HCT116 (cell line): Measurements from ENCODE around the gene IL17A. TPM values are rescaled to one million over a fixed set of nuclear protein-coding genes. Genes with fewer than 3 reads are reported as not detected.

ENCODE experiments used
- ATAC-seq: fragments of 200-7000 bp; cut with Tn5 transposase; 2 replicates; pipeline ENCODE4 v1.9.1; 2020; ENCODE audit warnings: mild to moderate bottlenecking, moderate library complexity
- BruUV-seq: library from RNA; stranded (reverse); fragments of 400-500 nt; replicated peaks from 2 replicates; lab custom pipeline; 2021; lab: Mats Ljungman, UMichigan
- CTCF ChIA-PET: fragments of 300-600 bp; sonication (Branson Sonifier 250); formaldehyde crosslinking; loops from one replicate; lab custom pipeline; 2021; ENCODE audit warnings: antibody characterized with exemption; lab: Charles Lee
- POLR2A ChIA-PET: fragments of 300-600, 350-600 bp; sonication (Branson Sonifier 250); formaldehyde crosslinking; loops from one replicate; lab custom pipeline; 2021; ENCODE audit warnings: antibody characterized with exemption; lab: Charles Lee
- RAD21 ChIA-PET, 2 experiments: fragments of 300-600 bp; sonication (Branson Sonifier 250); formaldehyde crosslinking; loops; one replicate each; lab custom pipeline; 2023; ENCODE audit warnings: low total read pairs in 2 of 2; ENCODE audit not compliant: uncharacterized antibody in 2 of 2, unreplicated experiment in 2 of 2, low non-redundant PET in 1 of 2; lab: Charles Lee
- DNase-seq: peaks from one replicate; pipeline ENCODE4 v3.0.0-alpha.2; 2010; ENCODE audit warnings: low read depth, low spot score
- H2AFZ ChIP-seq: fragments of 200-600 bp; shearing (Covaris generic), sonication (generic); 2 replicates; pipeline ENCODE4 v1.6.1; 2017; ENCODE audit warnings: low read depth, mixed run types, mixed read lengths, antibody characterized with exemption, low read length; ENCODE audit not compliant: poor library complexity, severe bottlenecking
- H3K27ac ChIP-seq: 2 replicates; pipeline ENCODE4 v1.5.1; 2012; ENCODE audit warnings: low read depth, low read length
- H3K27me3 ChIP-seq: fragments of 200-600 bp; sonication (generic); 2 replicates; pipeline ENCODE4 v1.6.1; 2016; ENCODE audit warnings: mixed run types, low read length, mixed read lengths; ENCODE audit not compliant: insufficient read depth
- H3K36me3 ChIP-seq, 2 experiments: fragments of 200-500 bp in 1 of 2; fragments of 200-600 bp in 1 of 2; sonication (Bioruptor generic) in 1 of 2; sonication (generic) in 1 of 2; 2 replicates each; pipeline versions ENCODE4 v1.5.1 to v1.6.1; 2014 to 2016; ENCODE audit warnings: low read length in 2 of 2, inconsistent platforms in 1 of 2, mixed read lengths in 1 of 2, mixed run types in 1 of 2; ENCODE audit not compliant: insufficient read depth in 2 of 2, control insufficient read depth in 1 of 2
- H3K4me1 ChIP-seq, 2 experiments: fragments of 200-600 bp in 1 of 2; sonication (generic) in 1 of 2; 2 replicates each; pipeline versions ENCODE4 v1.5.1 to v1.6.1; 2012 to 2017; ENCODE audit warnings: low read length in 2 of 2, inconsistent platforms in 1 of 2, mild to moderate bottlenecking in 1 of 2, mixed read lengths in 1 of 2, mixed run types in 1 of 2, moderate library complexity in 1 of 2; ENCODE audit not compliant: insufficient read depth in 2 of 2, control insufficient read depth in 1 of 2
- H3K4me2 ChIP-seq: fragments of 200-600 bp; sonication (generic); 2 replicates; pipeline ENCODE4 v1.6.1; 2017; ENCODE audit warnings: mixed run types, low read length, mixed read lengths
- H3K4me3 ChIP-seq, 2 experiments: fragments of 200-600 bp in 1 of 2; sonication (generic) in 1 of 2; replicated peaks in 1 of 2; 2 replicates each; pipeline ENCODE4 v1.5.1; 2011 to 2016; ENCODE audit warnings: low read length in 2 of 2, control low read depth in 1 of 2, low read depth in 1 of 2, mild to moderate bottlenecking in 1 of 2, mixed read lengths in 1 of 2, mixed run types in 1 of 2
- H3K79me2 ChIP-seq: fragments of 200-600 bp; sonication (generic); 2 replicates; pipeline ENCODE4 v1.6.1; 2017; ENCODE audit warnings: mild to moderate bottlenecking, mixed run types, low read length, moderate library complexity, mixed read lengths; ENCODE audit not compliant: insufficient read depth
- H3K9ac ChIP-seq: fragments of 200-600 bp; sonication (generic); 2 replicates; pipeline ENCODE4 v1.6.1; 2016; ENCODE audit warnings: low read length, mixed read lengths
- H3K9me2 ChIP-seq: fragments of 200-600 bp; sonication (generic), shearing (Covaris generic); 2 replicates; pipeline ENCODE4 v1.6.1; 2017; ENCODE audit warnings: mixed run types, mild to moderate bottlenecking, moderate library complexity; ENCODE audit not compliant: insufficient read depth
- H3K9me3 ChIP-seq, 2 experiments: fragments of 200-500 bp in 1 of 2; fragments of 200-600 bp in 1 of 2; sonication (Bioruptor generic) in 1 of 2; sonication (generic) in 1 of 2; 2 replicates each; pipeline ENCODE4 v1.6.1; 2014 to 2017; ENCODE audit warnings: low read length in 2 of 2, mixed read lengths in 2 of 2, inconsistent platforms in 1 of 2, low read depth in 1 of 2, mild to moderate bottlenecking in 1 of 2, mixed run types in 1 of 2, moderate library complexity in 1 of 2; ENCODE audit not compliant: control insufficient read depth in 1 of 2, insufficient read depth in 1 of 2
- H4K20me1 ChIP-seq: fragments of 200-600 bp; sonication (generic), shearing (Covaris generic); 2 replicates; pipeline ENCODE4 v1.6.1; 2017; ENCODE audit warnings: mixed run types, mild to moderate bottlenecking, moderate library complexity; ENCODE audit not compliant: insufficient read depth
- CTCF ChIP-seq, 3 experiments: fragments of 200-600 bp in 1 of 3; sonication (generic) in 1 of 3; IDR thresholded peaks in 2 of 3; conservative IDR thresholded peaks in 1 of 3; 2 replicates each; pipeline ENCODE4 v1.5.1; 2012 to 2017; ENCODE audit warnings: low read depth in 2 of 3, low read length in 2 of 3, antibody characterized with exemption in 1 of 3, borderline replicate concordance in 1 of 3, control low read depth in 1 of 3, mild to moderate bottlenecking in 1 of 3, mixed read lengths in 1 of 3, mixed run types in 1 of 3, moderate library complexity in 1 of 3; ENCODE audit not compliant: insufficient read depth in 1 of 3
- EGR1 ChIP-seq: IDR thresholded peaks from 2 replicates; pipeline ENCODE4 v1.6.1; 2012; ENCODE audit warnings: low read depth
- EZH2 ChIP-seq: fragments of 200-600 bp; sonication (generic); IDR thresholded peaks from 2 replicates; pipeline ENCODE4 v1.6.1; 2017; ENCODE audit warnings: antibody characterized with exemption, mixed run types
- EZH2phosphoT487 ChIP-seq: fragments of 200-600 bp; IDR thresholded peaks from 2 replicates; pipeline ENCODE4 v1.6.1; 2018; ENCODE audit warnings: antibody characterized with exemption, borderline replicate concordance
- JUND ChIP-seq: IDR thresholded peaks from 2 replicates; pipeline ENCODE4 v1.6.1; 2012
- MAX ChIP-seq: IDR thresholded peaks from 2 replicates; pipeline ENCODE4 v1.6.1; 2012
- POLR2A ChIP-seq: IDR thresholded peaks from 2 replicates; pipeline ENCODE4 v1.7.0; 2011; ENCODE audit warnings: borderline replicate concordance; ENCODE audit not compliant: insufficient read depth, insufficient read length; ENCODE audit errors: extremely low read depth
- SP1 ChIP-seq: IDR thresholded peaks from 2 replicates; pipeline ENCODE4 v1.6.1; 2012; ENCODE audit warnings: low read depth
- ZBTB33 ChIP-seq: IDR thresholded peaks from 2 replicates; pipeline ENCODE4 v1.6.1; 2011; ENCODE audit warnings: mild to moderate bottlenecking, low read length, moderate library complexity; ENCODE audit not compliant: insufficient replicate concordance; ENCODE audit errors: extremely low read depth
- ZFX ChIP-seq: fragments of 450-650 bp; IDR thresholded peaks from 2 replicates; pipeline ENCODE4 v1.6.1; 2017
- ZNF274 ChIP-seq: fragments of 200-500 bp; sonication (Bioruptor generic); IDR thresholded peaks from 2 replicates; pipeline ENCODE4 v1.6.1; 2014; ENCODE audit warnings: mild to moderate bottlenecking, low read depth, low read length, inconsistent platforms
- intact Hi-C: fragments of 100-400 bp; cut with micrococcal nuclease; formaldehyde crosslinking; loops from 2 replicates; pipeline ENCODE4 v1.10.0; 2022
- total RNA-seq: library from RNA; stranded (reverse); gene quantifications from one replicate; pipeline ENCODE4 v1.2.1, GENCODE V29; 2021; ENCODE audit not compliant: unreplicated experiment

The IL17A gene
- total RNA-seq, 1 experiment from 2014 or later = not detected

GRCh38 chr6:52149076-52149475, 37.1 kb upstream of the IL17A start:
- intact Hi-C loops = no loop called here
- no peak overlapping the region for H3K4me3 ChIP-seq
- TF ChIP-seq CTCF (IDR thresholded peaks at IDR 0.05 in 2 of 3, conservative IDR thresholded peaks at IDR 0.05 in 1 of 3; ENCODE audit: borderline replicate concordance in 1 of 3, insufficient read depth in 1 of 3, low read depth in 2 of 3, low read length in 2 of 3) = no peak
- no peak for TF ChIP-seq SP1
- TF ChIP-seq EGR1 = no peak

GRCh38 chr6:52149949-52150348, 36.2 kb upstream of the IL17A start:
- CTCF ChIA-PET = no interaction called here
- POLR2A ChIA-PET = no interaction called here
- no peak for ATAC-seq
- DNase-seq = no peak
- TF ChIP-seq JUND (no peak), EZH2 (no peak), MAX (no peak), ZNF274 (no peak), EZH2phosphoT487 (no peak), ZFX (no peak), POLR2A (no peak), ZBTB33 (no peak), CTCF (IDR thresholded peaks at IDR 0.05 in 2 of 3, conservative IDR thresholded peaks at IDR 0.05 in 1 of 3; ENCODE audit: borderline replicate concordance in 1 of 3, insufficient read depth in 1 of 3, low read depth in 2 of 3, low read length in 2 of 3) (no peak)
- TF ChIP-seq, all 23 proteins: peak for 0
- Histone ChIP-seq H3K79me2 (no peaks in the 10 kb centered on the region), H4K20me1 (no peaks in the 10 kb centered on the region), H3K9ac (no peak overlapping the region), H3K4me1 (peaks cover 0 to 6% of the 10 kb centered on the region in 2 experiments; a peak in 2 of 4 replicates), H3K9me3 (no peaks in the 10 kb centered on the region), H3K4me2 (no peak overlapping the region), H3K36me3 (no peaks in the 10 kb centered on the region), H3K4me3 (no peak overlapping the region), H2AFZ (no peak overlapping the region), H3K9me2 (no peaks in the 10 kb centered on the region), H3K27ac (no peak overlapping the region), H3K27me3 (peaks cover 39% of the 10 kb centered on the region)
- intact Hi-C loops = no loop called here
- no TSS peak for BruUV-seq
- RAD21 ChIA-PET = no interaction called here

More at GRCh38 chr6:52149076-52149475, 37.1 kb upstream of the IL17A start:
- no TSS peak for BruUV-seq
- ChIA-PET RAD21 (no interaction called here), POLR2A (no interaction called here), CTCF (no interaction called here)
- Histone ChIP-seq H3K27me3 (peaks cover 48% of the 10 kb centered on the region), H3K36me3 (no peaks in the 10 kb centered on the region), H3K27ac (no peak overlapping the region), H2AFZ (no peak overlapping the region), H3K9ac (no peak overlapping the region), H3K79me2 (no peaks in the 10 kb centered on the region), H4K20me1 (no peaks in the 10 kb centered on the region), H3K9me3 (no peaks in the 10 kb centered on the region), H3K4me1 (no peaks in the 10 kb centered on the region), H3K4me2 (no peak overlapping the region), H3K9me2 (no peaks in the 10 kb centered on the region)
- no peak for ATAC-seq
- no peak for DNase-seq
